ENCODE results near the gene SLC49A3. TPM values are rescaled to one million over a fixed set of nuclear protein-coding genes. Genes with fewer than 3 reads are reported as not detected.

The SLC49A3 gene
- total RNA-seq, 2 experiments from 2014 or later: 0.22 to 0.91 TPM

- Histone ChIP-seq H3K4me1 (ENCODE audit: insufficient read depth, low read length) (peaks cover 30% of the 10 kb centered on the region), H3K27ac (ENCODE audit: low read depth in 1 of 2, low read length in 2 of 2) (no peak overlapping the region), H3K9me3 (ENCODE audit: control insufficient read depth in 1 of 2, insufficient read depth in 1 of 2, low read length in 2 of 2) (peaks cover 0 to 7% of the 10 kb centered on the region in 2 experiments), H3K4me3 (ENCODE audit: low read length) (no peak overlapping the region), H3K27me3 (ENCODE audit: control insufficient read depth in 1 of 2, insufficient read depth in 2 of 2, low read length in 2 of 2) (peaks cover 0 to under 1% of the 10 kb centered on the region in 2 experiments), H3K36me3 (ENCODE audit: insufficient read depth, low read length) (no peaks in the 10 kb centered on the region)
- H3K4me3 Mint-ChIP-seq: no peak overlapping the region
- ChIA-PET POLR2A (no interaction called here), CTCF (no interaction called here)
- H3K4me1 Mint-ChIP-seq (ENCODE audit: low read depth): no peaks in the 10 kb centered on the region
- H3K9me3 Mint-ChIP-seq: no peaks in the 10 kb centered on the region
- intact Hi-C loops (cut with DNase I, micrococcal nuclease): no loop called here
- no peak for TF ChIP-seq CTCF (IDR thresholded peaks at IDR 0.05)
- H3K36me3 Mint-ChIP-seq (ENCODE audit: low read depth): no peaks in the 10 kb centered on the region
- peaks cover 13% of the 10 kb centered on the region for H3K27me3 Mint-ChIP-seq
- ATAC-seq (ENCODE audit: poor library complexity) (no peak), DNase-seq (peak in 1 of 14 experiments; percentile 34)
- H3K27ac Mint-ChIP-seq: no peak overlapping the region
These were observed 6.3 kb downstream of the SLC49A3 start for GRCh38 chr4:682490-683172.

GRCh38 chr4:681736-682451 lies 7.1 kb downstream of the SLC49A3 start:
- H3K4me3 ChIP-seq (ENCODE audit: low read length): peak overlapping the region; percentile 19
- H3K36me3 ChIP-seq (ENCODE audit: insufficient read depth, low read length): no peaks in the 10 kb centered on the region
- Mint-ChIP-seq H3K9me3 (no peaks in the 10 kb centered on the region), H3K27ac (no peak overlapping the region), H3K27me3 (peaks cover 12% of the 10 kb centered on the region), H3K4me1 (ENCODE audit: low read depth) (no peaks in the 10 kb centered on the region), H3K4me3 (no peak overlapping the region), H3K36me3 (ENCODE audit: low read depth) (no peaks in the 10 kb centered on the region)
- H3K27ac ChIP-seq (ENCODE audit: low read depth in 1 of 2, low read length in 2 of 2): no peak overlapping the region
- peak in 6 of 14 experiments; percentile 38 to 75 (median 53) for DNase-seq
- TF ChIP-seq CTCF (IDR thresholded peaks at IDR 0.05): no peak
- no peaks in the 10 kb centered on the region for H3K27me3 ChIP-seq (ENCODE audit: control insufficient read depth in 1 of 2, insufficient read depth in 2 of 2, low read length in 2 of 2)
- H3K9me3 ChIP-seq (ENCODE audit: control insufficient read depth in 1 of 2, insufficient read depth in 1 of 2, low read length in 2 of 2): peaks cover 0 to 7% of the 10 kb centered on the region in 2 experiments
- peaks cover 30% of the 10 kb centered on the region for H3K4me1 ChIP-seq (ENCODE audit: insufficient read depth, low read length)
- peak; percentile 35 for ATAC-seq (ENCODE audit: poor library complexity)
- intact Hi-C loops (cut with DNase I, micrococcal nuclease): no loop called here
- POLR2A ChIA-PET: interaction anchor here (0.5 kb wide), 1 partner anchor 62 kb away, joined by 3 read pairs; no protein-coding TSS in a partner anchor
- CTCF ChIA-PET: no interaction called here

- H3K27me3 ChIP-seq (ENCODE audit: control insufficient read depth in 1 of 2, insufficient read depth in 2 of 2, low read length in 2 of 2): no peaks in the 10 kb centered on the region
- no peak overlapping the region for H3K27ac Mint-ChIP-seq
- no peaks in the 10 kb centered on the region for H3K4me1 Mint-ChIP-seq (ENCODE audit: low read depth)
- ChIA-PET POLR2A (interaction anchor here (0.6 kb wide), 1 partner anchor 1177 kb away, joined by 3 read pairs; no protein-coding TSS in a partner anchor), CTCF (no interaction called here)
- H3K4me3 Mint-ChIP-seq: peak overlapping the region; percentile 45
- intact Hi-C loops (cut with DNase I, micrococcal nuclease): no loop called here
- ATAC-seq (ENCODE audit: poor library complexity) (peak; percentile 39), DNase-seq (peak in 7 of 14 experiments; percentile 38 to 75 (median 63))
- TF ChIP-seq CTCF (IDR thresholded peaks at IDR 0.05): no peak
- peak overlapping the region; percentile 60 for H3K4me3 ChIP-seq (ENCODE audit: low read length)
- H3K4me1 ChIP-seq (ENCODE audit: insufficient read depth, low read length): peaks cover 30% of the 10 kb centered on the region
- H3K36me3 Mint-ChIP-seq (ENCODE audit: low read depth): no peaks in the 10 kb centered on the region
- H3K9me3 Mint-ChIP-seq: no peaks in the 10 kb centered on the region
- peaks cover 0 to 7% of the 10 kb centered on the region in 2 experiments for H3K9me3 ChIP-seq (ENCODE audit: control insufficient read depth in 1 of 2, insufficient read depth in 1 of 2, low read length in 2 of 2)
- no peaks in the 10 kb centered on the region for H3K36me3 ChIP-seq (ENCODE audit: insufficient read depth, low read length)
- H3K27ac ChIP-seq (ENCODE audit: low read depth in 1 of 2, low read length in 2 of 2): no peak overlapping the region
- peaks cover 12% of the 10 kb centered on the region for H3K27me3 Mint-ChIP-seq
These were observed 7.9 kb downstream of the SLC49A3 start for GRCh38 chr4:680928-681645.
